Fibroblast of skin of back (primary cell): ENCODE measurements around the gene PIP5K1B.

Experiments
- DNase-seq: peaks from one replicate; pipeline ENCODE4 v3.0.0-alpha.2; 2013

PIP5K1B gene

GRCh38 chr9:68923480-68923879, 218.4 kb downstream of the PIP5K1B start:
- DNase-seq = no peak

GRCh38 chr9:68925175-68925574, 220.1 kb downstream of the PIP5K1B start:
- no peak for DNase-seq

GRCh38 chr9:68927165-68927564, 222.1 kb downstream of the PIP5K1B start:
- DNase-seq = no peak

- DNase-seq = no peak
These were observed 226.8 kb downstream of the PIP5K1B start for GRCh38 chr9:68931821-68932220.

GRCh38 chr9:68932458-68932857, 227.4 kb downstream of the PIP5K1B start:
- DNase-seq = no peak

- no peak for DNase-seq
These were observed 228.6 kb downstream of the PIP5K1B start for GRCh38 chr9:68933434-68934328.

- no peak for DNase-seq
These were observed 229.2 kb downstream of the PIP5K1B start for GRCh38 chr9:68934329-68934644.

- no peak for DNase-seq
These were observed 235.5 kb downstream of the PIP5K1B start for GRCh38 chr9:68940573-68940972.

GRCh38 chr9:68941780-68942459, 236.9 kb downstream of the PIP5K1B start:
- no peak for DNase-seq

GRCh38 chr9:68942790-68943189, 237.8 kb downstream of the PIP5K1B start:
- no peak for DNase-seq

- no peak for DNase-seq
These were observed 242.0 kb downstream of the PIP5K1B start for GRCh38 chr9:68947015-68947414.

- no peak for DNase-seq
These were observed 243.0 kb downstream of the PIP5K1B start for GRCh38 chr9:68947842-68948569.

- DNase-seq = peak; percentile 1
These were observed 244.4 kb downstream of the PIP5K1B start for GRCh38 chr9:68949271-68950000.

GRCh38 chr9:68950188-68950587, 245.1 kb downstream of the PIP5K1B start:
- DNase-seq = no peak

- no peak for DNase-seq
These were observed 245.6 kb downstream of the PIP5K1B start for GRCh38 chr9:68950689-68951088.

GRCh38 chr9:68951879-68952659, 247.0 kb downstream of the PIP5K1B start:
- no peak for DNase-seq

- DNase-seq = no peak
These were observed 248.7 kb downstream of the PIP5K1B start for GRCh38 chr9:68953771-68954170.

GRCh38 chr9:68955330-68955729, 250.3 kb downstream of the PIP5K1B start:
- no peak for DNase-seq

- DNase-seq = no peak
These were observed 252.4 kb downstream of the PIP5K1B start for GRCh38 chr9:68957479-68957878.

GRCh38 chr9:68961587-68961986, 256.5 kb downstream of the PIP5K1B start:
- DNase-seq = no peak

GRCh38 chr9:68963416-68963815, 258.4 kb downstream of the PIP5K1B start:
- no peak for DNase-seq

GRCh38 chr9:68964102-68964541, 259.1 kb downstream of the PIP5K1B start:
- DNase-seq = no peak
